OCI-LY1 (cell line): ENCODE results near the gene FAM200C.

ENCODE experiments used
- H2AFZ ChIP-seq: fragments of 200-600 bp; sonication (generic), shearing (Covaris generic); 2 replicates; pipeline ENCODE4 v1.6.0; 2014; ENCODE audit warnings: antibody characterized with exemption, mild to moderate bottlenecking, low read length
- H3F3A ChIP-seq: fragments of 200-600 bp; sonication (generic), shearing (Covaris generic); 2 replicates; pipeline ENCODE4 v1.6.0; 2014; ENCODE audit warnings: mild to moderate bottlenecking, antibody characterized with exemption, low read length, moderate library complexity; ENCODE audit not compliant: insufficient read depth
- H3K27ac ChIP-seq: fragments of 200-600 bp; sonication (generic); 2 replicates; pipeline ENCODE4 v1.5.1; 2014; ENCODE audit warnings: low read length, mixed run types, mild to moderate bottlenecking, low read depth; ENCODE audit not compliant: poor library complexity, severe bottlenecking
- H3K27me3 ChIP-seq: fragments of 200-600 bp; sonication (generic); 2 replicates; pipeline ENCODE4 v1.6.0; 2014; ENCODE audit warnings: antibody characterized with exemption, mild to moderate bottlenecking, low read length, moderate library complexity; ENCODE audit not compliant: insufficient read depth
- H3K36me3 ChIP-seq: fragments of 200-600 bp; sonication (generic); 2 replicates; pipeline ENCODE4 v1.6.1; 2014; ENCODE audit warnings: mild to moderate bottlenecking, antibody characterized with exemption, low read length, moderate library complexity, mixed read lengths; ENCODE audit not compliant: insufficient read depth
- H3K4me1 ChIP-seq: fragments of 200-600 bp; sonication (generic); 2 replicates; pipeline ENCODE4 v1.5.1; 2014; ENCODE audit warnings: mild to moderate bottlenecking, low read length, moderate library complexity; ENCODE audit not compliant: insufficient read depth, severe bottlenecking
- H3K4me2 ChIP-seq: fragments of 200-600 bp; sonication (generic), shearing (Covaris generic); 2 replicates; pipeline ENCODE4 v1.6.1; 2014; ENCODE audit warnings: low read length
- H3K4me3 ChIP-seq: fragments of 200-600 bp; sonication (generic); 2 replicates; pipeline ENCODE4 v1.5.1; 2014; ENCODE audit warnings: low read length, low read depth, mild to moderate bottlenecking, mixed read lengths; ENCODE audit not compliant: poor library complexity, severe bottlenecking
- H3K79me2 ChIP-seq: fragments of 200-600 bp; shearing (Covaris generic); 2 replicates; pipeline ENCODE4 v1.6.1; 2016; ENCODE audit warnings: mixed run types, low read length, mixed read lengths; ENCODE audit not compliant: insufficient read depth
- H3K9ac ChIP-seq: fragments of 200-600 bp; sonication (generic), shearing (Covaris generic); 2 replicates; pipeline ENCODE4 v1.6.1; 2014; ENCODE audit warnings: mild to moderate bottlenecking, low read length, mixed read lengths
- H3K9me2 ChIP-seq: fragments of 200-600 bp; sonication (generic), shearing (Covaris generic); 2 replicates; pipeline ENCODE4 v1.6.1; 2014; ENCODE audit warnings: low read depth, mild to moderate bottlenecking, low read length, mixed read lengths
- H3K9me3 ChIP-seq: fragments of 200-600 bp; shearing (Covaris generic); 2 replicates; pipeline ENCODE4 v1.6.1; 2014; ENCODE audit warnings: low read length, mixed read lengths
- H4K20me1 ChIP-seq: fragments of 200-600 bp; sonication (generic), shearing (Covaris generic); 2 replicates; pipeline ENCODE4 v1.6.0; 2016; ENCODE audit warnings: mild to moderate bottlenecking, low read length; ENCODE audit not compliant: insufficient read depth
- EZH2 ChIP-seq: fragments of 200-600 bp; sonication (generic), shearing (Covaris generic); IDR thresholded peaks from 2 replicates; pipeline ENCODE4 v1.8.0; 2017; ENCODE audit warnings: borderline replicate concordance, mixed run types, mild to moderate bottlenecking, antibody characterized with exemption, low read length, moderate library complexity, mixed read lengths
- TF ChIP-seq, protein P1 (sequence below): fragments of 200-600 bp; sonication (generic), shearing (Covaris generic); IDR thresholded peaks from 2 replicates; pipeline ENCODE4 v1.5.1; 2017; ENCODE audit warnings: mild to moderate bottlenecking, antibody characterized with exemption, low read length, moderate library complexity, mixed read lengths

FAM200C gene

GRCh38 chr5:160435532-160435931 lies 35.7 kb upstream of the FAM200C start:
- Histone ChIP-seq H3K9me3 (no peaks in the 10 kb centered on the region), H3K36me3 (no peaks in the 10 kb centered on the region), H4K20me1 (no peaks in the 10 kb centered on the region), H3F3A (no peaks in the 10 kb centered on the region), H3K79me2 (no peaks in the 10 kb centered on the region), H3K9me2 (no peaks in the 10 kb centered on the region), H2AFZ (no peak overlapping the region), H3K4me3 (no peak overlapping the region), H3K27me3 (no peaks in the 10 kb centered on the region), H3K27ac (no peak overlapping the region), H3K4me1 (peaks cover 46% of the 10 kb centered on the region), H3K4me2 (no peak overlapping the region), H3K9ac (no peak overlapping the region)
- TF ChIP-seq EZH2: no peak
- TF ChIP-seq, protein P1, sequence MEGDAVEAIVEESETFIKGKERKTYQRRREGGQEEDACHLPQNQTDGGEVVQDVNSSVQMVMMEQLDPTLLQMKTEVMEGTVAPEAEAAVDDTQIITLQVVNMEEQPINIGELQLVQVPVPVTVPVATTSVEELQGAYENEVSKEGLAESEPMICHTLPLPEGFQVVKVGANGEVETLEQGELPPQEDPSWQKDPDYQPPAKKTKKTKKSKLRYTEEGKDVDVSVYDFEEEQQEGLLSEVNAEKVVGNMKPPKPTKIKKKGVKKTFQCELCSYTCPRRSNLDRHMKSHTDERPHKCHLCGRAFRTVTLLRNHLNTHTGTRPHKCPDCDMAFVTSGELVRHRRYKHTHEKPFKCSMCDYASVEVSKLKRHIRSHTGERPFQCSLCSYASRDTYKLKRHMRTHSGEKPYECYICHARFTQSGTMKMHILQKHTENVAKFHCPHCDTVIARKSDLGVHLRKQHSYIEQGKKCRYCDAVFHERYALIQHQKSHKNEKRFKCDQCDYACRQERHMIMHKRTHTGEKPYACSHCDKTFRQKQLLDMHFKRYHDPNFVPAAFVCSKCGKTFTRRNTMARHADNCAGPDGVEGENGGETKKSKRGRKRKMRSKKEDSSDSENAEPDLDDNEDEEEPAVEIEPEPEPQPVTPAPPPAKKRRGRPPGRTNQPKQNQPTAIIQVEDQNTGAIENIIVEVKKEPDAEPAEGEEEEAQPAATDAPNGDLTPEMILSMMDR: no peak

DNA sequence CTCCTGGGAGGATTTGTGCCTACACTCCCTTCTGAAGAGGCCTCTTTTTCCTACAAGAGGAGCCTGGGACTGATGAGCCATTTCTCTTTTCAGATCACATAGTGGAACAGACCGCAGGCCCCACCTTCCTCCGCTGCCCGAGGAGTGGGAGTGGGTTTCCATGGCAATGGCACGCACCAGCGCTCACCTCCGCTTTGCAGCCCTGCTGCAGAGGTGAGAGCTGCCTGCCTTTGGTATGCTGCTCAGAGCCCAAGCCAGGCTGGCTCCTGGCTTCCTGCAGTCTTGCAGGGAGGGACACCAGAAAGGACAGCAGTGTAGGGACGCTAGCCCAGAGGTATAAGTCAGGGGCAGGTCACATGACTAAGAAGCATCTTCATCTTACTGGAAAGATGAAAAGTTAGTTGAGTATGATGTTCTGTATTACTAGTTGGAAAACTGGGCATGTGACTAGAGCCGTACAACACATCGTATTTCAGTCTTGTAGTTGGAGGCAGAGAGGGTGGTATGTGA lies 34.2 kb upstream of the FAM200C start:
- Histone ChIP-seq H3K27me3 (no peaks in the 10 kb centered on the region), H3K9me3 (no peaks in the 10 kb centered on the region), H3K4me3 (no peak overlapping the region), H2AFZ (no peak overlapping the region), H3K9me2 (no peaks in the 10 kb centered on the region), H3K9ac (no peak overlapping the region; the same call in 1 of the 2 replicates), H3K27ac (peak overlapping the region; percentile 42), H3K4me2 (peak overlapping the region; percentile 60), H3K36me3 (peaks cover 8% of the 10 kb centered on the region; the same call in 1 of the 2 replicates), H3K79me2 (no peaks in the 10 kb centered on the region), H3F3A (no peaks in the 10 kb centered on the region), H4K20me1 (no peaks in the 10 kb centered on the region), H3K4me1 (peaks cover 39% of the 10 kb centered on the region)
- TF ChIP-seq, protein P1: no peak
- TF ChIP-seq EZH2: no peak

GRCh38 chr5:160432787-160433186 lies 32.9 kb upstream of the FAM200C start:
- Histone ChIP-seq H3K27me3 (no peaks in the 10 kb centered on the region), H3K9me2 (no peaks in the 10 kb centered on the region), H3K36me3 (peaks cover 21% of the 10 kb centered on the region), H4K20me1 (no peaks in the 10 kb centered on the region), H3K9me3 (no peaks in the 10 kb centered on the region), H3K9ac (no peak overlapping the region), H3K4me1 (peaks cover 32% of the 10 kb centered on the region), H3K27ac (peak overlapping the region; percentile 42), H3K4me2 (no peak overlapping the region), H2AFZ (no peak overlapping the region), H3K4me3 (no peak overlapping the region), H3K79me2 (no peaks in the 10 kb centered on the region), H3F3A (no peaks in the 10 kb centered on the region)
- no peak for TF ChIP-seq EZH2
- TF ChIP-seq, protein P1: no peak
